Stimulated activated naive CD8-positive, alpha-beta T cell treated with anti-CD3 and anti-CD28 coated beads, Interleukin-15, amount 100 ng/mL, for 72 hours (primary cell): ENCODE results near the gene AKR1C3.
"Not testable (repeated sequence)": the region's sequence is repeated elsewhere in the genome, so short reads cannot be mapped to it uniquely, and the experiment has no call there.

Experiments used
- ATAC-seq: fragments of 150-1000 bp; cut with Tn5 transposase; 2 replicates; pipeline ENCODE4 v1.10.0; 2021; ENCODE audit warnings: mild to moderate bottlenecking, moderate library complexity
- DNase-seq, 2 donors: peaks; one replicate each; pipeline ENCODE4 v3.0.0; 2021 to 2022
- H3K27ac Mint-ChIP-seq, 2 donors: one replicate each; pipeline ENCODE4 v1.8.0; 2022; ENCODE audit warnings: mild to moderate bottlenecking in 2 of 2, mixed read lengths in 2 of 2, moderate library complexity in 2 of 2
- H3K27me3 Mint-ChIP-seq: one replicate; pipeline ENCODE4 v1.8.0; 2022; ENCODE audit warnings: mixed read lengths
- H3K4me1 Mint-ChIP-seq: one replicate; pipeline ENCODE4 v1.8.0; 2022; ENCODE audit warnings: mild to moderate bottlenecking, mixed read lengths
- H3K4me3 Mint-ChIP-seq, 2 donors: one replicate each; pipeline ENCODE4 v1.8.0; 2022; ENCODE audit warnings: mild to moderate bottlenecking in 2 of 2, mixed read lengths in 2 of 2, moderate library complexity in 1 of 2
- H3K9me3 Mint-ChIP-seq, 2 donors: one replicate each; pipeline ENCODE4 v1.8.0; 2022; ENCODE audit warnings: mixed read lengths in 2 of 2

The AKR1C3 gene

GRCh38 chr10:5076615-5077014 lies 17.6 kb upstream of the AKR1C3 start:
- Mint-ChIP-seq H3K4me3 (no peak overlapping the region), H3K9me3 (no peaks in the 10 kb centered on the region), H3K27me3 (peaks cover 6% of the 10 kb centered on the region), H3K4me1 (no peaks in the 10 kb centered on the region), H3K27ac (no peak overlapping the region)
- ATAC-seq (no peak), DNase-seq (no peak)

GRCh38 chr10:5078547-5079180 lies 15.6 kb upstream of the AKR1C3 start:
- DNase-seq (no peak), ATAC-seq (no peak)
- Mint-ChIP-seq H3K4me3 (no peak overlapping the region), H3K27ac (no peak overlapping the region), H3K27me3 (peaks cover 6% of the 10 kb centered on the region), H3K4me1 (no peaks in the 10 kb centered on the region), H3K9me3 (no peaks in the 10 kb centered on the region)

GRCh38 chr10:5079306-5079830 lies 14.8 kb upstream of the AKR1C3 start:
- DNase-seq (no peak), ATAC-seq (no peak)
- H3K9me3 Mint-ChIP-seq: no peaks in the 10 kb centered on the region
- no peaks in the 10 kb centered on the region for H3K4me1 Mint-ChIP-seq
- peaks cover 6% of the 10 kb centered on the region for H3K27me3 Mint-ChIP-seq
- H3K4me3 Mint-ChIP-seq: no peak overlapping the region
- H3K27ac Mint-ChIP-seq: no peak overlapping the region

- no peak for DNase-seq
- Mint-ChIP-seq H3K4me1 (no peaks in the 10 kb centered on the region), H3K9me3 (no peaks in the 10 kb centered on the region), H3K27ac (no peak overlapping the region), H3K27me3 (peaks cover 6% of the 10 kb centered on the region), H3K4me3 (no peak overlapping the region)
- ATAC-seq: no peak
These were observed 14.4 kb upstream of the AKR1C3 start for GRCh38 chr10:5079836-5080235.

GRCh38 chr10:5081091-5081490 lies 13.1 kb upstream of the AKR1C3 start:
- no peak overlapping the region for H3K4me3 Mint-ChIP-seq
- H3K9me3 Mint-ChIP-seq: no peaks in the 10 kb centered on the region
- no peaks in the 10 kb centered on the region for H3K4me1 Mint-ChIP-seq
- no peak for DNase-seq
- H3K27me3 Mint-ChIP-seq: no peaks in the 10 kb centered on the region
- ATAC-seq: no peak
- H3K27ac Mint-ChIP-seq: no peak overlapping the region

GRCh38 chr10:5088703-5089261 lies 5.4 kb upstream of the AKR1C3 start:
- DNase-seq: no peak
- H3K27me3 Mint-ChIP-seq: peaks cover 10% of the 10 kb centered on the region
- no peak overlapping the region for H3K27ac Mint-ChIP-seq
- ATAC-seq: no peak
- no peak overlapping the region for H3K4me3 Mint-ChIP-seq
- H3K4me1 Mint-ChIP-seq: no peaks in the 10 kb centered on the region
- H3K9me3 Mint-ChIP-seq: peaks cover 16 to 23% of the 10 kb centered on the region in 2 donors

GRCh38 chr10:5089865-5090264 lies 4.3 kb upstream of the AKR1C3 start:
- peaks cover 10% of the 10 kb centered on the region for H3K27me3 Mint-ChIP-seq
- DNase-seq: no peak
- H3K9me3 Mint-ChIP-seq: peaks cover 16 to 23% of the 10 kb centered on the region in 2 donors
- H3K4me1 Mint-ChIP-seq: no peaks in the 10 kb centered on the region
- ATAC-seq: no peak
- H3K4me3 Mint-ChIP-seq: no peak overlapping the region
- no peak overlapping the region for H3K27ac Mint-ChIP-seq

- H3K27me3 Mint-ChIP-seq: peaks cover 10% of the 10 kb centered on the region
- ATAC-seq (no peak), DNase-seq (no peak)
- no peak overlapping the region for H3K4me3 Mint-ChIP-seq
- H3K4me1 Mint-ChIP-seq: no peaks in the 10 kb centered on the region
- peaks cover 16 to 23% of the 10 kb centered on the region in 2 donors for H3K9me3 Mint-ChIP-seq
- H3K27ac Mint-ChIP-seq: no peak overlapping the region
These were observed 3.7 kb upstream of the AKR1C3 start for GRCh38 chr10:5090551-5090950.

- no peak for ATAC-seq
- Mint-ChIP-seq H3K27me3 (peaks cover 10% of the 10 kb centered on the region), H3K4me3 (no peak overlapping the region), H3K27ac (no peak overlapping the region), H3K9me3 (peaks cover 16 to 23% of the 10 kb centered on the region in 2 donors), H3K4me1 (no peaks in the 10 kb centered on the region)
- no peak for DNase-seq
These were observed 3.0 kb upstream of the AKR1C3 start for GRCh38 chr10:5091196-5091595.

- Mint-ChIP-seq H3K4me3 (no peak overlapping the region), H3K27me3 (peaks cover 10% of the 10 kb centered on the region), H3K9me3 (peaks cover 16 to 23% of the 10 kb centered on the region in 2 donors), H3K27ac (no peak overlapping the region), H3K4me1 (no peaks in the 10 kb centered on the region)
- no peak for DNase-seq
- no peak for ATAC-seq
These were observed 1.8 kb upstream of the AKR1C3 start for GRCh38 chr10:5092375-5092774.

GRCh38 chr10:5092848-5093790 lies 1.1 kb upstream of the AKR1C3 start:
- Mint-ChIP-seq H3K27me3 (peaks cover 10% of the 10 kb centered on the region), H3K9me3 (peaks cover 13 to 18% of the 10 kb centered on the region in 2 donors), H3K27ac (no peak overlapping the region), H3K4me3 (no peak overlapping the region), H3K4me1 (no peaks in the 10 kb centered on the region)
- no peak for DNase-seq
- no peak for ATAC-seq

GRCh38 chr10:5095687-5096086 lies 1.5 kb downstream of the AKR1C3 start:
- Mint-ChIP-seq H3K27me3 (no peaks in the 10 kb centered on the region), H3K9me3 (peaks cover 0 to 3% of the 10 kb centered on the region in 2 donors), H3K4me1 (no peaks in the 10 kb centered on the region), H3K27ac (no peak overlapping the region), H3K4me3 (no peak overlapping the region)
- no peak for ATAC-seq
- DNase-seq: no peak

- DNase-seq (no peak), ATAC-seq (no peak)
- Mint-ChIP-seq H3K27me3 (no peaks in the 10 kb centered on the region), H3K4me1 (no peaks in the 10 kb centered on the region), H3K27ac (no peak overlapping the region), H3K4me3 (no peak overlapping the region), H3K9me3 (no peaks in the 10 kb centered on the region)
These were observed 1.9 kb downstream of the AKR1C3 start for GRCh38 chr10:5096108-5096507.

GRCh38 chr10:5102479-5102878 lies 8.3 kb downstream of the AKR1C3 start:
- not testable (repeated sequence) for H3K9me3 Mint-ChIP-seq, DNase-seq, H3K27ac Mint-ChIP-seq, H3K4me1 Mint-ChIP-seq, ATAC-seq, H3K27me3 Mint-ChIP-seq, H3K4me3 Mint-ChIP-seq

- no peaks in the 10 kb centered on the region for H3K9me3 Mint-ChIP-seq
- DNase-seq: no peak
- no peak overlapping the region for H3K27ac Mint-ChIP-seq
- no peaks in the 10 kb centered on the region for H3K27me3 Mint-ChIP-seq
- no peak for ATAC-seq
- no peak overlapping the region for H3K4me3 Mint-ChIP-seq
- no peaks in the 10 kb centered on the region for H3K4me1 Mint-ChIP-seq
These were observed 9.3 kb downstream of the AKR1C3 start for GRCh38 chr10:5103481-5103880.

GRCh38 chr10:5105626-5106025 lies 11.4 kb downstream of the AKR1C3 start:
- H3K4me1 Mint-ChIP-seq: no peaks in the 10 kb centered on the region
- no peaks in the 10 kb centered on the region for H3K27me3 Mint-ChIP-seq
- no peak overlapping the region for H3K4me3 Mint-ChIP-seq
- no peak for DNase-seq
- no peak for ATAC-seq
- no peaks in the 10 kb centered on the region for H3K9me3 Mint-ChIP-seq
- no peak overlapping the region for H3K27ac Mint-ChIP-seq
